Gastroesophageal sphincter (tissue), 3 donors: ENCODE measurements around the gene CHCHD6.

Experiments
- CTCF ChIP-seq, 4 experiments: fragments of 200-600 bp in 2 of 4; fragments of 450-650 bp in 2 of 4; sonication (generic) in 1 of 4; IDR thresholded peaks; one replicate each; pipeline ENCODE4 v1.5.1; 2017 to 2019; ENCODE audit warnings: antibody characterized with exemption in 4 of 4, mild to moderate bottlenecking in 2 of 4, moderate library complexity in 2 of 4
- POLR2A ChIP-seq, 2 donors: fragments of 450-650 bp; IDR thresholded peaks; one replicate each; pipeline ENCODE4 v1.6.1; 2017; ENCODE audit warnings: antibody characterized with exemption in 2 of 2, mild to moderate bottlenecking in 2 of 2, moderate library complexity in 1 of 2

- TF ChIP-seq CTCF (IDR thresholded peaks at IDR 0.05) (no peak), POLR2A (IDR thresholded peaks at IDR 0.05) (no peak)
These were observed 208.0 kb downstream of the CHCHD6 start for GRCh38 chr3:126912027-126912422.
